Measurements from ENCODE around the gene CLEC4M.
"Not testable (repeated sequence)": the region's sequence is repeated elsewhere in the genome, so short reads cannot be mapped to it uniquely, and the experiment has no call there.

- TF ChIP-seq CTCF (conservative IDR thresholded peaks at IDR 0.05; ENCODE audit: low read length); EZH2phosphoT487 (IDR thresholded peaks at IDR 0.05; ENCODE audit: borderline replicate concordance, low read depth, low read length): not testable (repeated sequence)
Measured at GRCh38 chr19:7746306-7746705, 16.7 kb upstream of the CLEC4M start.

All from OCI-LY7 (cell line).